H9 (cell line): ENCODE results near the gene ZC3H7B. TPM values are rescaled to one million over a fixed set of nuclear protein-coding genes. Genes with fewer than 3 reads are reported as not detected.

Source experiments
- DNase-seq: peaks from one replicate; pipeline ENCODE4 v3.0.0-alpha.2; 2017
- H2AFZ ChIP-seq: one replicate; pipeline ENCODE4 v1.6.1; 2013; ENCODE audit warnings: mild to moderate bottlenecking, low read length, control low read depth, moderate library complexity
- H2AK5ac ChIP-seq: 2 replicates; pipeline ENCODE4 v1.6.1; 2013; ENCODE audit warnings: low read length, control low read depth, mixed read lengths; ENCODE audit not compliant: insufficient read length
- H2BK120ac ChIP-seq: one replicate; pipeline ENCODE4 v1.6.1; 2013; ENCODE audit warnings: low read depth, mild to moderate bottlenecking, low read length, control low read depth, inconsistent platforms; ENCODE audit not compliant: poor library complexity, severe bottlenecking
- H2BK12ac ChIP-seq: 2 replicates; pipeline ENCODE4 v1.6.1; 2013; ENCODE audit warnings: low read length, control low read depth, mixed read lengths, low read depth; ENCODE audit not compliant: insufficient read length
- H2BK15ac ChIP-seq: 2 replicates; pipeline ENCODE4 v1.6.1; 2013; ENCODE audit warnings: low read depth, low read length, control low read depth
- H2BK20ac ChIP-seq: one replicate; pipeline ENCODE4 v1.6.1; 2013; ENCODE audit warnings: low read depth, mild to moderate bottlenecking, low read length, control low read depth, inconsistent platforms; ENCODE audit not compliant: poor library complexity, severe bottlenecking
- H2BK5ac ChIP-seq: 2 replicates; pipeline ENCODE4 v1.6.1; 2013; ENCODE audit warnings: low read length, control low read depth, mixed read lengths; ENCODE audit not compliant: insufficient read length
- H3K14ac ChIP-seq: 2 replicates; pipeline ENCODE4 v1.6.1; 2013; ENCODE audit warnings: low read length, control low read depth; ENCODE audit not compliant: insufficient read depth
- H3K18ac ChIP-seq: 2 replicates; pipeline ENCODE4 v1.6.1; 2013; ENCODE audit warnings: low read depth, mild to moderate bottlenecking, mixed read lengths, low read length, control low read depth; ENCODE audit not compliant: insufficient read length
- H3K23ac ChIP-seq: 2 replicates; pipeline ENCODE4 v1.6.1; 2013; ENCODE audit warnings: low read length, control low read depth, mixed read lengths, low read depth; ENCODE audit not compliant: insufficient read length
- H3K23me2 ChIP-seq: 2 replicates; pipeline ENCODE4 v1.6.1; 2013; ENCODE audit warnings: low read depth, mild to moderate bottlenecking, mixed read lengths, low read length, control low read depth; ENCODE audit not compliant: insufficient read length, poor library complexity, severe bottlenecking
- H3K27ac ChIP-seq: 2 replicates; pipeline ENCODE4 v1.5.1; 2013; ENCODE audit warnings: low read length, control low read depth, mixed read lengths, low read depth; ENCODE audit not compliant: insufficient read length
- H3K27me3 ChIP-seq: 2 replicates; pipeline ENCODE4 v1.6.1; 2013; ENCODE audit warnings: low read length, control low read depth, inconsistent platforms; ENCODE audit not compliant: insufficient read depth
- H3K4ac ChIP-seq: 2 replicates; pipeline ENCODE4 v1.6.1; 2013; ENCODE audit warnings: low read depth, mild to moderate bottlenecking, control low read depth, inconsistent platforms, low read length, moderate library complexity
- H3K4me1 ChIP-seq: 2 replicates; pipeline ENCODE4 v1.6.1; 2013; ENCODE audit warnings: low read length, control low read depth, inconsistent platforms; ENCODE audit not compliant: insufficient read depth
- H3K4me2 ChIP-seq: 2 replicates; pipeline ENCODE4 v1.6.1; 2013; ENCODE audit warnings: low read length, control low read depth, mixed read lengths; ENCODE audit not compliant: insufficient read length, insufficient read depth
- H3K56ac ChIP-seq: 2 replicates; pipeline ENCODE4 v1.6.1; 2013; ENCODE audit warnings: low read depth, mild to moderate bottlenecking, mixed read lengths, low read length, control low read depth; ENCODE audit not compliant: insufficient read length
- H3K79me1 ChIP-seq: 2 replicates; pipeline ENCODE4 v1.6.1; 2013; ENCODE audit warnings: low read depth, mild to moderate bottlenecking, moderate library complexity, low read length, control low read depth, inconsistent platforms; ENCODE audit not compliant: insufficient read depth, poor library complexity, severe bottlenecking
- H3K79me2 ChIP-seq: 2 replicates; pipeline ENCODE4 v1.6.1; 2013; ENCODE audit warnings: low read length, control low read depth, inconsistent platforms; ENCODE audit not compliant: insufficient read depth
- H3K9ac ChIP-seq: 2 replicates; pipeline ENCODE4 v1.6.1; 2013; ENCODE audit warnings: low read length, control low read depth, mixed read lengths; ENCODE audit not compliant: insufficient read length; ENCODE audit errors: extremely low read depth
- H3K9me3 ChIP-seq: one replicate; pipeline ENCODE4 v1.6.1; 2013; ENCODE audit warnings: low read depth, low read length, inconsistent platforms; ENCODE audit not compliant: control insufficient read depth
- H3T11ph ChIP-seq: one replicate; pipeline ENCODE4 v1.6.1; 2013; ENCODE audit warnings: mild to moderate bottlenecking, low read length, control low read depth, inconsistent platforms
- H4K20me1 ChIP-seq: one replicate; pipeline ENCODE4 v1.6.1; 2013; ENCODE audit not compliant: control insufficient read depth, insufficient read length, insufficient read depth
- H4K5ac ChIP-seq: 2 replicates; pipeline ENCODE4 v1.6.1; 2013; ENCODE audit warnings: low read depth, mild to moderate bottlenecking, mixed read lengths, low read length, control low read depth; ENCODE audit not compliant: insufficient read length
- H4K8ac ChIP-seq: replicated peaks from 2 replicates; pipeline ENCODE4 v1.6.1; 2013; ENCODE audit warnings: low read length, control low read depth, mixed read lengths, low read depth; ENCODE audit not compliant: insufficient read length
- H4K91ac ChIP-seq: 2 replicates; pipeline ENCODE4 v1.6.1; 2013; ENCODE audit warnings: low read depth, mild to moderate bottlenecking, moderate library complexity, mixed read lengths, low read length, control low read depth; ENCODE audit not compliant: insufficient read length
- H3K27ac Mint-ChIP-seq, 3 experiments: 2 replicates in 2 of 3; 3 replicates in 1 of 3; pipeline ENCODE4 v1.8.0; 2020 to 2021; ENCODE audit warnings: mixed read lengths in 3 of 3, mild to moderate bottlenecking in 1 of 3, moderate library complexity in 1 of 3
- H3K27me3 Mint-ChIP-seq: 2 replicates; pipeline ENCODE4 v1.8.0; 2021; ENCODE audit warnings: low read depth, mild to moderate bottlenecking, moderate library complexity, mixed read lengths
- H3K36me3 Mint-ChIP-seq, 3 experiments: 2 replicates in 2 of 3; 3 replicates in 1 of 3; pipeline ENCODE4 v1.8.0; 2020 to 2021; ENCODE audit warnings: low read depth in 3 of 3, mixed read lengths in 3 of 3; ENCODE audit not compliant: insufficient read depth in 1 of 3
- H3K4me1 Mint-ChIP-seq, 2 experiments: 2 replicates each; pipeline ENCODE4 v1.8.0; 2020; ENCODE audit warnings: mixed read lengths in 2 of 2
- H3K4me3 Mint-ChIP-seq, 2 experiments: 2 replicates in 1 of 2; 3 replicates in 1 of 2; pipeline ENCODE4 v1.8.0; 2020 to 2021; ENCODE audit warnings: mild to moderate bottlenecking in 2 of 2, mixed read lengths in 2 of 2, moderate library complexity in 1 of 2
- H3K9me3 Mint-ChIP-seq, 2 experiments: 2 replicates in 1 of 2; 3 replicates in 1 of 2; pipeline ENCODE4 v1.8.0; 2020; ENCODE audit warnings: mild to moderate bottlenecking in 2 of 2, mixed read lengths in 2 of 2, moderate library complexity in 1 of 2
- CTCF ChIP-seq: fragments of 200-600 bp; sonication (generic); conservative IDR thresholded peaks from 3 replicates; pipeline ENCODE4 v1.8.0; 2021; ENCODE audit warnings: antibody characterized with exemption, mild to moderate bottlenecking
- WGBS: extraction: QIAGEN DNeasy Blood & Tissue Kit; methylation state at CpG from one replicate; pipeline ENCODE4 v1.1.7; 2013; ENCODE audit warnings: missing lambda C conversion rate, low lambda C conversion rate, mixed read lengths; ENCODE audit not compliant: insufficient read length; ENCODE audit errors: extremely low coverage; 5-methylcytosine and 5-hydroxymethylcytosine counted together
- total RNA-seq: library from RNA; stranded (reverse); gene quantifications from 2 replicates; pipeline ENCODE4 v1.2.1, GENCODE V29; 2021

Gene ZC3H7B
- total RNA-seq, 1 experiment from 2014 or later = 69.3 TPM

GRCh38 chr22:41271787-41272186 is 29.5 kb upstream of the ZC3H7B start:
- Histone ChIP-seq H3K27me3 (no peaks in the 10 kb centered on the region), H3K9ac (no peak overlapping the region), H3K9me3 (no peaks in the 10 kb centered on the region), H3K79me2 (no peaks in the 10 kb centered on the region), H2AFZ (no peak overlapping the region), H3K23ac (no peak overlapping the region), H2BK120ac (no peak overlapping the region), H3K18ac (no peak overlapping the region), H4K5ac (no peak overlapping the region), H3K79me1 (no peaks in the 10 kb centered on the region), H3T11ph (no peak overlapping the region), H3K27ac (no peak overlapping the region), H4K8ac (no peak overlapping the region), H4K20me1 (no peaks in the 10 kb centered on the region), H2BK15ac (no peak overlapping the region), H3K4me1 (no peaks in the 10 kb centered on the region), H3K4me2 (no peak overlapping the region), H2BK5ac (no peak overlapping the region), H2BK12ac (no peak overlapping the region), H3K14ac (no peak overlapping the region), H2AK5ac (no peak overlapping the region), H2BK20ac (no peak overlapping the region), H3K4ac (no peak overlapping the region), H3K23me2 (no peaks in the 10 kb centered on the region), H4K91ac (no peak overlapping the region), H3K56ac (no peak overlapping the region)
- H3K4me1 Mint-ChIP-seq = no peaks in the 10 kb centered on the region
- no peak for TF ChIP-seq CTCF
- H3K36me3 Mint-ChIP-seq = peaks cover 49 to 86% (median 74%) of the 10 kb centered on the region in 3 experiments; a peak in 6 of 7 replicates
- H3K4me3 Mint-ChIP-seq = no peak overlapping the region
- H3K27me3 Mint-ChIP-seq = no peaks in the 10 kb centered on the region; the same call in none of the 2 replicates
- no peak for DNase-seq
- WGBS = no CpG with 5 or more reads among the region's 9 CpGs
- H3K27ac Mint-ChIP-seq = peak overlapping the region in 2 of 3 experiments; percentile 40 to 77; a peak in 3 of 7 replicates
- H3K9me3 Mint-ChIP-seq = no peaks in the 10 kb centered on the region
